Measurements from ENCODE around the gene STARD5. TPM values are rescaled to one million over a fixed set of nuclear protein-coding genes. Genes with fewer than 3 reads are reported as not detected.
"Not testable (repeated sequence)": the region's sequence is repeated elsewhere in the genome, so short reads cannot be mapped to it uniquely, and the experiment has no call there.

Gene STARD5
- total RNA-seq, 2 experiments from 2014 or later, result 6.5 to 20.3 TPM

DNA sequence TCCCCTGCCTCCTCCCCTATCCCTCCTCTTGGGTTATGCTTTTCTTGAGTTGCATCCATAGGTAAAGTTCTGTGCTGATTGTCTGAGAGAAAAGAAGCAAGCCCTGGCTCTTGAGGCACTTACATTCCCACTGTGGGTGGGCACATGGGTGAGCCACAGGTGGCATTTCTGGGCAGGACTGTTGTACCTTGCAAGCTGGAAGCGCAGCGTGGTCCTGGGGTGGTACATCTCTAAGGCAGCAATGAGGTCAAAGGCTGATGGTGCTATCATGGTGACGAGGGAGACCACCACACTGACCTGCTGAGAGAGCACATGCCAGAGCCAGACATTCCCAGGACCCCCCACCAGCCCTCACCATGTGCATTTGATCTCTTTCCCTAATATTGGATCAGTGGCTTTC is 25.3 kb upstream of the STARD5 start:
- no peak for DNase-seq (ENCODE audit: low spot score)
- H4K20me1 ChIP-seq (ENCODE audit: insufficient read depth, low read length), result no peaks in the 10 kb centered on the region
- CTCF ChIA-PET (ENCODE audit: unreplicated experiment), result no interaction called here
- no peak overlapping the region for H3K27ac ChIP-seq (ENCODE audit: low read depth, low read length, poor library complexity, severe bottlenecking)
- no peaks in the 10 kb centered on the region for H3K36me3 ChIP-seq (ENCODE audit: insufficient read depth, low read length)
- no TSS peak for BruUV-seq (replicated peaks)
- intact Hi-C loops (cut with micrococcal nuclease; ENCODE audit: unreplicated experiment), result no loop called here
- no peaks in the 10 kb centered on the region for H3K9me3 ChIP-seq (ENCODE audit: low read length)
- no peaks in the 10 kb centered on the region for H3K4me1 ChIP-seq (ENCODE audit: insufficient read depth, low read length, poor library complexity, severe bottlenecking)
- TF ChIP-seq EZH2phosphoT487 (IDR thresholded peaks at IDR 0.05; ENCODE audit: borderline replicate concordance, low read depth, low read length), result no peak
- TF ChIP-seq, protein P1, sequence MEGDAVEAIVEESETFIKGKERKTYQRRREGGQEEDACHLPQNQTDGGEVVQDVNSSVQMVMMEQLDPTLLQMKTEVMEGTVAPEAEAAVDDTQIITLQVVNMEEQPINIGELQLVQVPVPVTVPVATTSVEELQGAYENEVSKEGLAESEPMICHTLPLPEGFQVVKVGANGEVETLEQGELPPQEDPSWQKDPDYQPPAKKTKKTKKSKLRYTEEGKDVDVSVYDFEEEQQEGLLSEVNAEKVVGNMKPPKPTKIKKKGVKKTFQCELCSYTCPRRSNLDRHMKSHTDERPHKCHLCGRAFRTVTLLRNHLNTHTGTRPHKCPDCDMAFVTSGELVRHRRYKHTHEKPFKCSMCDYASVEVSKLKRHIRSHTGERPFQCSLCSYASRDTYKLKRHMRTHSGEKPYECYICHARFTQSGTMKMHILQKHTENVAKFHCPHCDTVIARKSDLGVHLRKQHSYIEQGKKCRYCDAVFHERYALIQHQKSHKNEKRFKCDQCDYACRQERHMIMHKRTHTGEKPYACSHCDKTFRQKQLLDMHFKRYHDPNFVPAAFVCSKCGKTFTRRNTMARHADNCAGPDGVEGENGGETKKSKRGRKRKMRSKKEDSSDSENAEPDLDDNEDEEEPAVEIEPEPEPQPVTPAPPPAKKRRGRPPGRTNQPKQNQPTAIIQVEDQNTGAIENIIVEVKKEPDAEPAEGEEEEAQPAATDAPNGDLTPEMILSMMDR (conservative IDR thresholded peaks at IDR 0.05; ENCODE audit: low read length), result no peak
- no peak overlapping the region for H2AFZ ChIP-seq (ENCODE audit: low read length)
- no peak overlapping the region for H3K4me2 ChIP-seq (ENCODE audit: low read length)
- POLR2A ChIA-PET, result no interaction called here
- no peaks in the 10 kb centered on the region for H3K9me2 ChIP-seq (ENCODE audit: insufficient read depth, low read length)
- no peak overlapping the region for H3K4me3 ChIP-seq (ENCODE audit: low read depth, low read length, poor library complexity, severe bottlenecking)
- H3K79me2 ChIP-seq (ENCODE audit: insufficient read depth, low read depth, low read length), result no peaks in the 10 kb centered on the region

DNA sequence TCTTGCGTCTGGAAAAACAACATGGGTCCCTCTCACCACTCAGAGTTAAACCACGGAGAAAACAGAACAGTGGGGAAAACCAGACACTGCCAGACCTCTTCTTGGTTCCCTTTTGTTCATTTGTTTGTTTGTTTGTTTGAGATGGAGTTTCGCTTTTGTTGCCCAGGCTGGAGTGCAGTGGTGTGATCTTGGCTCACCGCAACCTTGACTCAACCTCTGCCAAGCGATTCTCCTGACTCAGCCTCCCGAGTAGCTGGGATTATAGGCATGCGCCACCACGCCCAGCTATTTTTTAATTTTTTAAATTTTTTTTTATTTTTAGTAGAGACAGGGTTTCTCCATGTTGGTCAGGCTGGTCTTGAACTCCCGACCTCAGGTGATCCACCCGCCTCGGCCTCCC is 24.8 kb upstream of the STARD5 start:
- H2AFZ ChIP-seq (ENCODE audit: low read length); H4K20me1 ChIP-seq (ENCODE audit: insufficient read depth, low read length); BruUV-seq (replicated peaks); H3K9me2 ChIP-seq (ENCODE audit: insufficient read depth, low read length); intact Hi-C loops (cut with micrococcal nuclease; ENCODE audit: unreplicated experiment); H3K4me1 ChIP-seq (ENCODE audit: insufficient read depth, low read length, poor library complexity, severe bottlenecking); H3K4me3 ChIP-seq (ENCODE audit: low read depth, low read length, poor library complexity, severe bottlenecking); H3K4me2 ChIP-seq (ENCODE audit: low read length); DNase-seq (ENCODE audit: low spot score); H3K36me3 ChIP-seq (ENCODE audit: insufficient read depth, low read length); CTCF ChIA-PET (ENCODE audit: unreplicated experiment); H3K79me2 ChIP-seq (ENCODE audit: insufficient read depth, low read depth, low read length); H3K9me3 ChIP-seq (ENCODE audit: low read length); H3K27ac ChIP-seq (ENCODE audit: low read depth, low read length, poor library complexity, severe bottlenecking): not testable (repeated sequence)
- POLR2A ChIA-PET, result interaction anchor here (0.6 kb wide), 1 partner anchor 119 kb away, joined by 6 read pairs; no protein-coding TSS in a partner anchor

DNA sequence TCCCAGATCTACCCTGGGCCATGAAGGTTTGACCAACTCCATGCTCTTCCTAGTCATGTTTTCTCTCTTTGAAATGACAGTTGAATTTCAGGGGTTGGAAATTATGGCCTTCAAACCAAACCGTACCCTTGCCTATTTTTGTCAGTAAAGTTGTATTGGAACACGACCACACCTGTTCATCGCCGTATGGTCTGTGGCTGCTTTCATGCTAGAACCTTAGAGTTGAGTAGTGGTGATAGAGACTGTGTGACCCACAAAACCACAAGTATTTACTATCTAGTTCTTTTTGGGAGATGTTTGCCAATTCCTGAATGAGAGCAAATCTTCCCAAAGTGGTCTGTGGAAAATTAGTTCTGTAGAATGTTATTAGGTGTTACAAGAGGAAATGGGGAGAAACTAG is 24.0 kb upstream of the STARD5 start:
- no peak for TF ChIP-seq EZH2phosphoT487 (IDR thresholded peaks at IDR 0.05; ENCODE audit: borderline replicate concordance, low read depth, low read length)
- TF ChIP-seq, protein P1 (conservative IDR thresholded peaks at IDR 0.05; ENCODE audit: low read length), result no peak
- Histone ChIP-seq H3K9me2 (ENCODE audit: insufficient read depth, low read length) (no peaks in the 10 kb centered on the region), H3K27ac (ENCODE audit: low read depth, low read length, poor library complexity, severe bottlenecking) (no peak overlapping the region), H3K9me3 (ENCODE audit: low read length) (no peaks in the 10 kb centered on the region), H3K4me3 (ENCODE audit: low read depth, low read length, poor library complexity, severe bottlenecking) (no peak overlapping the region), H3K4me2 (ENCODE audit: low read length) (no peak overlapping the region), H2AFZ (ENCODE audit: low read length) (no peak overlapping the region), H3K79me2 (ENCODE audit: insufficient read depth, low read depth, low read length) (no peaks in the 10 kb centered on the region), H3K4me1 (ENCODE audit: insufficient read depth, low read length, poor library complexity, severe bottlenecking) (no peaks in the 10 kb centered on the region), H4K20me1 (ENCODE audit: insufficient read depth, low read length) (no peaks in the 10 kb centered on the region), H3K36me3 (ENCODE audit: insufficient read depth, low read length) (no peaks in the 10 kb centered on the region)
- CTCF ChIA-PET (ENCODE audit: unreplicated experiment), result no interaction called here
- intact Hi-C loops (cut with micrococcal nuclease; ENCODE audit: unreplicated experiment), result no loop called here
- no TSS peak for BruUV-seq (replicated peaks)
- POLR2A ChIA-PET, result interaction anchor here (0.6 kb wide), 1 partner anchor 56 kb away, joined by 3 read pairs; no protein-coding TSS in a partner anchor
- no peak for DNase-seq (ENCODE audit: low spot score)
